Erythroblast (primary cell): ENCODE measurements around the gene CACNA1A.

Experiments
- GATA1 ChIP-seq: IDR thresholded peaks from 2 replicates; pipeline ENCODE4 v1.6.1; 2011; ENCODE audit warnings: low read depth, mild to moderate bottlenecking, control low read depth, low read length, moderate library complexity
- POLR2A ChIP-seq: IDR thresholded peaks from 2 replicates; pipeline ENCODE4 v1.6.1; 2011; ENCODE audit warnings: mild to moderate bottlenecking, low read length

GRCh38 chr19:13507053-13507611 is 853 bp upstream of the CACNA1A start:
- TF ChIP-seq POLR2A (no peak), GATA1 (no peak)
